GM19452 (cell line): ENCODE measurements around the gene SPATA31D3.
"Not testable (repeated sequence)": the region's sequence is repeated elsewhere in the genome, so short reads cannot be mapped to it uniquely, and the experiment has no call there.

Source experiments
- ATAC-seq: cut with Tn5 transposase; IDR thresholded peaks from one replicate; pipeline ENCODE4 v1.9.1; 2021; ENCODE audit not compliant: unreplicated experiment

The SPATA31D3 gene

DNA sequence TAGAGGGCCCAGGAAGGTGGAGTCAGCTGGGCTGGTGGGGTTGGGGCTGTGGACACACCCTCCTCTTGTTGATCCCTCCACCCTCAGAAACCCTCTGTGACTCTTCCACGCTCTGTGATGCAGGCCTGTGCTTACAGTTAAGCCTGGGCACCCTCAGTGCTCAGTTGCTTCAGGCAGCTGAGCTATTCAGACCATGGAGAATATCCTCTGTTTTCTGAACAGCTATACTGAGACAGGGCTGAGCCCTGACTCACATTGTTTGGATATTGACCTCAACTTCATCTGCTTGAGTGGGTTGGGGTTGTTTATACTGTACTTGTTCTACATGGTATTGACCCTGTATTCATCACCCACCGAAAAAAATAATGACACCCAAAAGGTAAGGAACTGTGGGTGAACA lies at the start of gene SPATA31D3:
Gene SPATA31D3, plus strand, starts transcription at position 108 of the 400 bp plus-strand sequence. Its CDS starts 86 bp downstream, at position 194.
- not testable (repeated sequence) for ATAC-seq

DNA sequence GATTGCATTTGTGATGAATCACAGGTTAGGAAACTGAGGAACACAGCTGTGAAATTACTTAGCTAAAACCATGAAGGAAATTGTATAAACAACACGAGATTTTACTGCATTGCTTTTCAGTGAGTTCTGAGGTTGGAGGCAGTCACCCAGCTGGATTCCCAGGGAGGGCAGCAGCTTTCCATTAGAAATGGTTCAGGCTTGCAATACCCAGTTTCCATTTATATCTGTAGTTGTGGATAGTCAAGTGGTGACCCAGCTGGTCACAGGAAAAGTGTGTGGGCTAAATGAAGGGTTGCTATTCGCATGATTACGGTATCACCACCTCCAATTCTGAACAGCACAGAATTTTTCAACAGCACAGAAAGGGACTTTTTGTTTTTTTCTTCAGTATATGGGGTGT lies 49.4 kb upstream of the SPATA31D3 start:
- no peak for ATAC-seq

DNA sequence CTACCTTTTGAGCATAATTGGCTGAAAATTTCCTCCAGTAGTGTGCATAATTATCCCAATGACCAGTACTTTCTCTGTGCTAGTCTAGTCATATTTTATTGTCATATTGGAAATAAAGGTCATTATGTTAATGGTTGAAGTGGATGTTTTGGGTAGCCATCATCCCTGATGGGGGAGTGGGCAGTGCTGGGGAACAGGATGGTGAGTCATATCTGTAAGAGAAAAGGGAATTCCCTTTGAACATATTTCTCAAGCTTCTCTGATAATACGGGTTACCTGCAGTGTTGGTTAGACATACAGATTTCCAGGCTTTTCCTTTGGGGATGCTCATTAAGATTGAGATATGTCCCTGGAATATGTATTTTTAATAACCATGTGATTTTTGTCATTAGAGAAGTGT lies 48.4 kb upstream of the SPATA31D3 start:
- ATAC-seq: no peak

DNA sequence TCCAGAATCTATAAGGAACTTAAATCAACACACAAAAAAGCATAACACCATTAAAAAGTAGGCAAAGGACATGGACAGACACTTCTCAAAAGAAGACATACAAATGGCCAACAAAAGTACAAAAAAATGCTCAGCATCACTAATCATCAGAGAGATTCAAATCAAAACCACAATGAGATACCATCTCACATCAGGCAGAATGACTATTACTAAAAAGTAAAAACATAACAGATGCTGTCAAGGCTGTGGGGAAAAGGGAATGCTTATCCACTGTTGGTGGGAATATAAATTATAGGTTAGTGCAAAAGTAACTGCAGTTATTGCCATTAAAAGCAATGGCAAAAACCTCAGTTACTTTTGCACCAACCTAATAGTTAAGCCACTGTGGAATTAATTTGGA lies 47.2 kb upstream of the SPATA31D3 start:
- ATAC-seq: no peak

DNA sequence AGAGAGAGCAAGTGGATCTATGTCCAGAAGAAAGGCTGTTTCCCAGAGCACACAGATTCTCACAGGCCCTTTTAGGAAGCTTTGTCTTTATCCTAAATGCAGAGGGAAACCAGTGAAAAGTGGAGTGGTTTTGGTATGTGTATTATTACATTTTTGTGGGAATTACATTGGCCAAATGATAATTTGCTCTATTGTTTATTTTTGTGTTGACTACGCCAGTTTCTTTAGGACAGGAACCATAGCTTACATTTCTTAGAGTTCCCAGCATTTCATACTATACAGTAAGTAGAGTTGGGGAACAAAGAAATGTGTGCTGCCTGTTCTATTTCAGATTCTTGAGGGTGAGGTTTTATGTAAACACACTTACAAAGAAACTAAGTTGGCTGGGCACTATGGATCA lies 44.4 kb upstream of the SPATA31D3 start:
- ATAC-seq: no peak

DNA sequence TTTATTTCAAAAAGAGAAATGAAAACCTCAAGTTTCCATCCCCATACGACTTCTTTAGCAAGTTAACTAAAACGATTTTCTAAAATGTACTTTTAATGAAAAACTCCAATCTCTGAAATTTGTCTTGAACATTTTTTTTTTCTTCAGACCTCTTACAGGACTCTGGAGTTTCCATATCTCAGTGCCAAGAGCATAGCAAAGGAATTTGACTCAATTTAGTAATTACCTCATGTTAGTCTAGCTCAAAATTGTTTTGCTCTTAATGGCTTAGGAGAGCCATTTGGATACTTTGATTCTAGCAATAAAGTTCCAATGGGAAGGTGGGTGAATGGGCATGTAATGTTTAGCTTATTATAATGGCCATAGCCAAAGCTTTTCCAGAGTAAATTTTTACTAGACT lies 41.1 kb upstream of the SPATA31D3 start:
- ATAC-seq: no peak

DNA sequence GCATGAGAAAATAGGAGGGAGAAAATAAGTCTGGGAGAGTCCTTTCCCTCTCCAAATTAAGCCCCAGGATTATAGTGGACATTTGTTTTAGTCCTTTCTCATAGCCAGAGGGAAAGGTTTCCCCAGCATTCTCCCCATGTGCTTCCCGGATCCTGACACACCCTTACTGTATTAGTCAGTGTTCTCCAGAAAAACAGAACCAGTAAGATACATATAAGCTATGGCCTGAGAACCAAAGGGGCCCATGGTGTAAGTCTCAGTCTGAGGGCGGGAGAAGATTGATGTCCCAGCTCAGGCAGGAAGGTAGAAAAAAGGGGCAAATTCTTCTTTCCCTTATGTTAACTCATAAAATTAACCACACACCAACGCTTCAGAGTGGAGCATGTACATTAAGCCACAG lies 40.7 kb upstream of the SPATA31D3 start:
- ATAC-seq: no peak

DNA sequence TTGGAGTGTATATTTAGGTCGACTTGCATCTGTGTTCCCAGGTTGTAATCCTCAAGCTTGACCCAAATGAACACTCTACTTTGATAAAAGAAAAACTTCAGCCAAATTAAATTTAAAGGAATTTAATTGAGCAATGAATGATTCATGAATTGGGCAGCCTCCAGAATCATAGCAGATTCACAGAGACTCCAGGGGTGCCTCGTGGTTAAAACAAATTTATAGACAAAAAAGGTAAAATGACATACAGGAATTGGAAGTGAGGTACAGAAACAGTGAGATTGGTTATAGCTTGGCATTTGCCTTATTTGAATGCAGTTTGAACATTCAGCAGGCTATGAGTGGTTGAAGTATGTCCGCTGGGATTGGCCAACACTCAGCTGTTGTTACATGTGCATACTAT lies 36.6 kb upstream of the SPATA31D3 start:
- ATAC-seq: no peak

DNA sequence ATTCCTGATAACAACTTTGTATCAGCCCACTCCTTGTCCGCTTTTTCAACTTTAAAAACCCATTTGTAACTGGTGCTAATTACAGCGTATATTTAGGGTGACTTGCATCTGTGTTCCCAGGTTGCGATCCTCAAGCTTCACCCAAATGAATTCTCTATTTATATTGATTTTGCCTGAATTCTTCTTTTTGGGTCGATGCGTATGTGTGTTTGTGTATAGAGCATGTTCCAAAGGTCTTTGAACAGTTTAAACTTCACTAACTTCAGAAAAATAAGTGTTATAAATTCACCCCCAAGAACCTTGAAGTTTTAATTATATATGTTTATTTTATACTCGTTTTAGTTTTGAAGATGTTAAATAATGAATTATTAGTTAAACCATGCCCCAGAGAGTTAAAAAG lies 31.2 kb upstream of the SPATA31D3 start:
- no peak for ATAC-seq

DNA sequence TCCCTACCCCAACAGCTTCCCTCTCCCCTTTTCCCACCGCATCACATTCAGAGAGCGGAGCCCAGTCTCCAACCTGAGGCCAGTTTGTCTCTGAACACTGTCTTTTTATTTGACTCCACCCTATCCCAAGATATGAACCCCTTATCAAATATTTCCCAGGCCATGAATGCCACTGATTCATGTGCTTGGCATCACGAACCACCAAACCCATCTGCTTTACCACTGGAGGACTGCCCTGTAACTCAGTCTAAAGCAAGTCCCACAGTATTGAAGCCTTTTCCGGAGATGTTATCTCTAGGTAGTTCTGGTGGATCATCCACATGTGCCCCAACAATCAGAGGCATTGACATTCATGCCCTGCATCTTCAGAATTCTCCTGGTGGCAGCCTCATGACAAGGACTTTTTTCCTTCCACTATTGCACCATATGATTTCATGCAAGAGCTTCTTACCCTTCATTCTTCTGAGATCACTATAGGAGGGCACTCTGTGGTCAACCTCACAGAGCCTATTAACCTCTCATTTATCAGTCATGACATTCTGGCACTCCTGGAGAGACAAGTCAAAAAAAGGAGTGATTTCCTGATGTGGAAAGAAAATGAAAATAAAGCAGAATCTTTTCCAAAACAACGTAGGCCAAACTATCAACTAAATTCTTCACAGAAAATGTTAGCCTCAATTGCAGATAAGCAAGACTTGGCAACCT lies 27.3 kb upstream of the SPATA31D3 start:
- no peak for ATAC-seq

DNA sequence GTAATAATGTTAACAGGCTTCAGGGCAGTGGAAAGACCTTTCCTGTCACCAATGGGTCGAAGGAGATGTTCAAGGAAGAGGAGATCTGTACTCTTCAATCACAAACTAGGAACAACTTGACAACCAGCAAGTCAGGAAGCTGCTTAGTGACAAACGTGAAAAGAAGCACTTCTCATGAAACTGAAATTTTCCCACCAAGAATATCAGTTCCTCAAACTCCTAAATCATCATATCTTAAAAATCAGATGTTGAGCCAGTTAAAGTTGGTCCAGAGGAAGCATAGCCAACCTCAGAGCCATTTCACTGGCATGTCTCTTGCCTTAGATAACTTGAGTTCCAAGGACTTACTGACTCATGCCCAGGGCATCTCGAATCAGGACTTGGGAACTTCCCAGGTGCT lies 24.8 kb upstream of the SPATA31D3 start:
- ATAC-seq: not testable (repeated sequence)

DNA sequence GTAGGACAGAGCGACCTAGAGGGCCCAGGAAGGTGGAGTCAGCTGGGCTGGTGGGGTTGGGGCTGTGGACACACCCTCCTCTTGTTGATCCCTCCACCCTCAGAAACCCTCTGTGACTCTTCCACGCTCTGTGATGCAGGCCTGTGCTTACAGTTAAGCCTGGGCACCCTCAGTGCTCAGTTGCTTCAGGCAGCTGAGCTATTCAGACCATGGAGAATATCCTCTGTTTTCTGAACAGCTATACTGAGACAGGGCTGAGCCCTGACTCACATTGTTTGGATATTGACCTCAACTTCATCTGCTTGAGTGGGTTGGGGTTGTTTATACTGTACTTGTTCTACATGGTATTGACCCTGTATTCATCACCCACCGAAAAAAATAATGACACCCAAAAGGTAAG lies 15.0 kb upstream of the SPATA31D3 start, which contains the start of gene SPATA31D4:
Gene SPATA31D4, plus strand, starts transcription at position 124 of the 400 bp plus-strand sequence. Its CDS starts 86 bp downstream, at position 210.
- not testable (repeated sequence) for ATAC-seq

DNA sequence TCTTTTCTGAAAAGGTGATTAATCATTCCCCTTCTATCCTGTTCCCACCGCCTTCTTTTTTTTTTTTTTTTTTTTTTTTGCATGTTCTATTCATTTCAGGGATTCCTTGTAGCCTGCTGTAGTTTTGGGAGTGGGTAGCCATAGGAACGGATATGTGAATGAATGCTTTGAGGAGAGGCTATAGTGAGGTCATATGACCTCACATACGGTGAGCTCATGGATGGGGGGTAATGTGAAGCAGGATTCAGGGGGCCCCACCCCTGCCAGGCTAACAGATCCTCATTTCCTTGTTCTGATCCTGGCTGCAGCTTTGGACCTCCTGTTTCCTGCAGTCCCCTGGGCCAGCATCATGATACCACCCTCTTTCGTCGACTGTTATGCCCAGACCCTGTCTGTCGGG lies 13.2 kb upstream of the SPATA31D3 start:
- ATAC-seq: not testable (repeated sequence)

DNA sequence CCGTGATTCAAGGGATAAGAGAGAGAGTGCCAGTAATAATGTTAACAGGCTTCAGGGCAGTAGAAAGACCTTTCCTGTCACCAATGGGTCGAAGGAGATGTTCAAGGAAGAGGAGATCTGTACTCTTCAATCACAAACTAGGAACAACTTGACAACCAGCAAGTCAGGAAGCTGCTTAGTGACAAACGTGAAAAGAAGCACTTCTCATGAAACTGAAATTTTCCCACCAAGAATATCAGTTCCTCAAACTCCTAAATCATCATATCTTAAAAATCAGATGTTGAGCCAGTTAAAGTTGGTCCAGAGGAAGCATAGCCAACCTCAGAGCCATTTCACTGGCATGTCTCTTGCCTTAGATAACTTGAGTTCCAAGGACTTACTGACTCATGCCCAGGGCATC lies 9.8 kb upstream of the SPATA31D3 start:
- ATAC-seq: not testable (repeated sequence)

DNA sequence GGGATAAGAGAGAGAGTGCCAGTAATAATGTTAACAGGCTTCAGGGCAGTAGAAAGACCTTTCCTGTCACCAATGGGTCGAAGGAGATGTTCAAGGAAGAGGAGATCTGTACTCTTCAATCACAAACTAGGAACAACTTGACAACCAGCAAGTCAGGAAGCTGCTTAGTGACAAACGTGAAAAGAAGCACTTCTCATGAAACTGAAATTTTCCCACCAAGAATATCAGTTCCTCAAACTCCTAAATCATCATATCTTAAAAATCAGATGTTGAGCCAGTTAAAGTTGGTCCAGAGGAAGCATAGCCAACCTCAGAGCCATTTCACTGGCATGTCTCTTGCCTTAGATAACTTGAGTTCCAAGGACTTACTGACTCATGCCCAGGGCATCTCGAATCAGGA lies 5.3 kb downstream of the SPATA31D3 start:
- not testable (repeated sequence) for ATAC-seq

DNA sequence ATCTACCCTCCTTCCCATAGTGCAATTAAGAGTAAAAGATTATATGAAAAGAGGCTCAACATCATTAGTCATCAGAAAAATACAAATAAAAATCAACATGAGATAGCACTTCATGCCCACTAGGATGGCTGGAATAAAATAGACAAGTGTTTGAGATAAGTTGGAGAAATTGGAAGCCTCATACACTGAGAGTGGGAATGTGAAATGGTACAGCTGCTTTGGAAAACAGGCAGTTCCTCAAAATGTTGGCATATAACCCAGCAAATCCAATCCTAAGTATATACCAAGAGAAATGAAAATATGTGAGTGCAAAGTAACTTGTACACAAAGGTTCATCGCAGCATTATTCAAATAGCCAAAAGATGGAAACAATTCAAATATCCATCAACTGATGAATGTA lies 9.8 kb downstream of the SPATA31D3 start:
- ATAC-seq: no peak

DNA sequence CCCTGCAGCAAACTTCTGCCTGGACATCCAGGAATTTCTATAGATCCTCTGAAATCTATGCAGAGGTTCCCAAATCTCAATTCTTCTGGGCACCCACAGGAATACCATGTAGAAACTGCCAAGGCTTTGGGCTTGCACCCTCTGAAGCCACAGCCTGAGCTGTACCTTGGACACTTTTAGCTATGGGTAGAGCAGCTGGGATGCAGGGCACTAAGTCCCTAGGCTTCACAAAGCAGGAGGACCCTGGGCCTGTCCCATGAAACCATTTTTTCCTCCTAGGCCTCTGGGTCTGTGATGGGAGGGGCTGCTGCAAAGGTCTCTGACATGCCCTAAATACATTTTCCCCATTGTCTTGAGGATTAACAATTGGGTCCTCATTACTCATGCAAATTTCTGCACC lies 12.3 kb downstream of the SPATA31D3 start:
- no peak for ATAC-seq

DNA sequence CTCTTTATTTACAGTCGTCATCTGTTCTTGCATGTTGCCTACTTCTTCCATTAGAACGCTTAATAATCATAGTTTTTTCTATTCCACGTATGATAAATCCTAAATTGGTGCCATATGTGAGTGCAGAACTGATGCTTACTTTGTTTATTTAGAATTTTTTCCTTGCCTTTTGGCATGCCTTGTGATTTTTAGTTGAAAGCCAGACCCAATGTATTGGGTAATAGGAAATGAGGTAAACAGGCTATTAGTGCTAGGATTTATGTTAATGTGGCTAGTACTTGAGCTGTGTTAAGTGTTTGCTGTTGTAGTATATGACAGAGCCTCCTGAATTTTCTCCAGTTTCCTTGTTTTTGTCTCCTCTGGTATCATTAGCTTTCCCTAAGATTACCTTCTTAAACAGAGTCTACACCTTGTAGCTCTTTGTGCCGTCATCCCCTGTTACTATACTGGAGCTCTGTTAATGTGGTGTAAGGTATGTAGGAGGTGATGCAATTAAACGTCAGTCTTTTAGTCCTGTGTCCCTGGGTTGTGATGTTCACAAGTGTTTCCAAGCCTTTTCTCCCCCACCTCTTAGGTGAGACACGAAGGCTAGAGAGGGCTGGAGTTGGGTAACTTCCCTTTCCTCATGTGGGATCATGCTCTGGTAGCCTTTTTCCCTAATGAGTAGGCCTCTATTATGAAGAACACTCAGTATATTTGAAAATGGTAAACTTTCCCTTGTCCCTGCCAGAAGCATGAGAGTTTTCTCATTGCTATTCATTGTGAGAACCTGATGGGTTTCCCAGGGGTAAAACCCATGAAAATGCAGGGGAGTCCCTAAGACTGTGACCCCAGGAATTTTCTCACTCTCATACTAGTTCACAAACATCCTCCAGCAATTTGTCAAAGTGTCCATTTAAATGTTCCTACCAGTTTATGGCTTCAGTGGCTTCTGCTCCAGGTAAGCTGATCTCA lies 21.2 kb downstream of the SPATA31D3 start:
- ATAC-seq: no peak

DNA sequence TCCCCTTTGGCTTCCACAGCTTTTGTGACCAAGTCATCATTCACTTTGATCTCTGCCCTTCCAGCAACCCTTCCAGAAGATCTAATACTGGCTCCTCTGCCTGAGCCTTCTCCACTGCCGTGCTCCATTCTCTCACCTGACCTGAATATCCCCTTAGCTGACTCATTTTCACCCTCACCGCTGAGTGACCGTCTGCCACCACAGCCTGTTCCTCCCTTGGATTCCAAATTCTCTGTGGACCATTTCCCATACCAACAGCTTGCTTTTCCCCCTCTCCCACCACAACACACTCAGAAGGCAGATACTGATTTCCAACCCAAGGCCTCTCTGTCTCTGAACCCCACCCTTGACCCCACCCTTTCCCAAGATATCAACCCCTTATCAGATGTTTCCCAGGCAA lies 24.7 kb downstream of the SPATA31D3 start:
- ATAC-seq: no peak

DNA sequence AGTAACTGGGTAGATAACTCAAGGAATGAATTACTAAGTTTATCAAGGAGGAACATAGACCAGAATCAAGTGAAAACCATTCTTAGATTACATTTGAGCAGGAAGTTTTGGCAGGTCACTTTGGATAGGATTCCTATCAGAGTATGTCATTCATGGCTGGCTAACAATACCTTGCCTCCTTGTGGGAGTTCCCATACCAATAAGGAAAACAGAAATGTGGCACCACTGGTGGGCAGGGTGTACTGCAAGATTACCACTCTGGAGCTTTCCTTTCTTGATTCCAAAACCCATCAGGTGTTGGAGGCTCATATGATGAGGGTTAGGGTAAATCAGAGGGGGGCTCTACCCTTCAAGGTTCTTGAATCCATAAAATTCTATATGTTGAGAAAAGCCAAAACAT lies 26.7 kb downstream of the SPATA31D3 start:
- no peak for ATAC-seq

DNA sequence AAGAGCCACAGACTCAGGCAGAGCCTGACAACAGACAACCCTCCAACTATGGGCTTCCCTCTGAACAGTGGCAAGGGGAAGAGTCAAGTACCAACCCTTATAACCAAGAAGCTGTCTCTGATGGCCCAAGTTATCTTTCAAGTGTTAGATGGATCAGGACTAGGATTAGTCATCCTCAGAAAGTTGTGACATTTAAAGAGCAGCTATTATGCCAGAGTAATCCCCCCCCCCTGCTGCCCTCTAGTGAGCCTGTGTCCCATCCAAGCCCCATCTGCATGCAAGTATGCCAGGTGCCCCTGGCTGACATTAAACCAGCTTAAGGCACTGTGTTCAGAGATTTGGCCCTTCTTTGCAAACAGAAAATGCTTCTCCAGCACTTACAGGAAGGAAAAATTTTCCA lies 28.4 kb downstream of the SPATA31D3 start:
- ATAC-seq: no peak

DNA sequence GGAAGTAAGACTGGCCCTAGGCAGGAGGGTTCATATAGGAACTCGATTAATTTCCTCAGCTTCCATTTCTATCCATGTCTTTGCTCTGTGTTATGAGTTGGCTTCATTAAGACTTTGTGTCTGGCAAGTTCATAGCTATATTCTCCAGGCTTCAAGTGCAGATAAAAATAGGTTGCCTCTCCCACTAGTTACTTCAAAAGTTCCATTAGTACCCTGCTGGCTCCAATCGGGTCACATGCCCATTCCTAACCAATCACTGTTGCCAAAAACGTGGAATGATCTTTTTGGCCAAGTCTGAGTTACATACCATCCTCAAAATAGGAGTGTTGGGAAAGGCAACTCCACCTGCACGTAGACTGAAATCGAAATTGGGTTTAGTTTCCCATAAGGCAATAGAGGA lies 31.5 kb downstream of the SPATA31D3 start:
- ATAC-seq: no peak
